PC-9 (cell line): ENCODE measurements around the gene PNO1.

Source experiments
- CTCF ChIP-seq: fragments of 200-600 bp; sonication (generic); conservative IDR thresholded peaks from 2 replicates; pipeline ENCODE4 v1.6.1; 2017; ENCODE audit warnings: mixed run types, antibody characterized with exemption, mild to moderate bottlenecking, moderate library complexity
- EZH2 ChIP-seq: fragments of 200-600 bp; sonication (generic); IDR thresholded peaks from 2 replicates; pipeline ENCODE4 v1.8.0; 2017; ENCODE audit warnings: antibody characterized with exemption, low read depth

DNA sequence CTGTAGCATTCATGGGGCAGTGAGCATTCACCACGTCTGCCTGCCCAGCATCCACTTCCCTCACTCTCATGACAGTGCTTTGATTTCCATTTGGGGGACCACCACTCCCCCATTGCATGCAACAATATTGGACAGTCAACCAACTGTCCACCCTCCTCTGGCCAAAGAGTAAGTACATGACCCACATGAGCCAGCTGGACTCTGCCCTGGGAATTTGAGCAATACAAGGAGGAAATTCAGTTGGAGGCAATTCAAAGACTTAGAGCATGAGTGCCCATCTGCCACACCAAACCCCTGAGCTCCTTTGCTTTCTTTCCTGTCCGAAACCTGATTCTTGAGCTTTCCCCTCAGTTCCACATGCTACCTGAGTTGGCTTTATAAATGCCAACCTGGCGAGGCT lies 41.7 kb upstream of the PNO1 start:
- TF ChIP-seq CTCF (no peak), EZH2 (no peak)
